Gastrocnemius medialis (tissue), 4 donors: ENCODE data around the gene UBE2L3. TPM values are rescaled to one million over a fixed set of nuclear protein-coding genes. Genes with fewer than 3 reads are reported as not detected.

Experiments
- ATAC-seq, 2 donors: fragments of 150-250 bp; one replicate each; pipeline ENCODE4 v1.9.1; 2016
- DNase-seq, 2 donors: peaks; one replicate each; pipeline ENCODE4 v3.0.0-alpha.2; 2019
- H3K27ac ChIP-seq, 4 donors: fragments of 200-600 bp; sonication (generic); 1 replicate in 1 of 4; 2 replicates in 3 of 4; pipeline ENCODE4 v1.5.1; 2016 to 2018; ENCODE audit warnings: mild to moderate bottlenecking in 2 of 4, moderate library complexity in 1 of 4
- H3K27me3 ChIP-seq, 3 donors: fragments of 200-600 bp; sonication (generic) in 2 of 3; 1 replicate in 1 of 3; 2 replicates in 2 of 3; pipeline versions ENCODE4 v1.5.1 to v1.6.0; 2016 to 2019; ENCODE audit warnings: mild to moderate bottlenecking in 1 of 3, moderate library complexity in 1 of 3
- H3K36me3 ChIP-seq, 2 donors: fragments of 200-600 bp; sonication (generic) in 1 of 2; one replicate each; pipeline ENCODE4 v1.5.1; 2017 to 2018
- H3K4me1 ChIP-seq, 2 donors: fragments of 200-600 bp; sonication (generic) in 1 of 2; one replicate each; pipeline ENCODE4 v1.5.1; 2016 to 2017; ENCODE audit warnings: mild to moderate bottlenecking in 2 of 2
- H3K4me3 ChIP-seq, 4 donors: fragments of 200-600 bp; sonication (generic) in 3 of 4; 1 replicate in 1 of 4; 2 replicates in 3 of 4; pipeline ENCODE4 v1.5.1; 2016 to 2019; ENCODE audit warnings: mild to moderate bottlenecking in 2 of 4
- H3K9me3 ChIP-seq, 3 donors: fragments of 200-600 bp; sonication (generic) in 2 of 3; 1 replicate in 1 of 3; 2 replicates in 2 of 3; pipeline ENCODE4 v1.5.1; 2016 to 2019
- POLR2A ChIP-seq, 2 donors: fragments of 450-650 bp; IDR thresholded peaks; one replicate each; pipeline ENCODE4 v1.6.1; 2017; ENCODE audit warnings: antibody characterized with exemption in 2 of 2, mild to moderate bottlenecking in 2 of 2, moderate library complexity in 2 of 2
- in situ Hi-C, 4 donors: fragments of 200-750 bp; cut with MboI; loops; one replicate each; pipeline versions ENCODE4 v1.15.0 to v1.8.0; 2017; ENCODE audit warnings: low sequenced_read_pairs in 4 of 4
- intact Hi-C: fragments of 100-400 bp; cut with DNase I; formaldehyde crosslinking; loops from one replicate; pipeline ENCODE4 v1.15.1; 2023; ENCODE audit warnings: low total_unique reads
- total RNA-seq, 4 donors: library from RNA; depleted of rRNA; stranded (reverse); fragments of >200 nt; gene quantifications; one replicate each; pipeline versions ENCODE4 v1.1.0 to v1.2.3, GENCODE V29; 2016
- TF ChIP-seq, protein P1 (sequence below), 5 experiments: fragments of 450-650 bp in 3 of 5; fragments of 200-600 bp in 2 of 5; sonication (generic) in 2 of 5; IDR thresholded peaks in 4 of 5; conservative IDR thresholded peaks in 1 of 5; 1 replicate in 4 of 5; 2 replicates in 1 of 5; pipeline ENCODE4 v1.5.1; 2016 to 2019; ENCODE audit warnings: antibody characterized with exemption in 5 of 5, mild to moderate bottlenecking in 3 of 5, moderate library complexity in 3 of 5

Gene UBE2L3
- total RNA-seq, 4 donors from 2014 or later = 61.5 to 88.7 (median 70.5) TPM

DNA sequence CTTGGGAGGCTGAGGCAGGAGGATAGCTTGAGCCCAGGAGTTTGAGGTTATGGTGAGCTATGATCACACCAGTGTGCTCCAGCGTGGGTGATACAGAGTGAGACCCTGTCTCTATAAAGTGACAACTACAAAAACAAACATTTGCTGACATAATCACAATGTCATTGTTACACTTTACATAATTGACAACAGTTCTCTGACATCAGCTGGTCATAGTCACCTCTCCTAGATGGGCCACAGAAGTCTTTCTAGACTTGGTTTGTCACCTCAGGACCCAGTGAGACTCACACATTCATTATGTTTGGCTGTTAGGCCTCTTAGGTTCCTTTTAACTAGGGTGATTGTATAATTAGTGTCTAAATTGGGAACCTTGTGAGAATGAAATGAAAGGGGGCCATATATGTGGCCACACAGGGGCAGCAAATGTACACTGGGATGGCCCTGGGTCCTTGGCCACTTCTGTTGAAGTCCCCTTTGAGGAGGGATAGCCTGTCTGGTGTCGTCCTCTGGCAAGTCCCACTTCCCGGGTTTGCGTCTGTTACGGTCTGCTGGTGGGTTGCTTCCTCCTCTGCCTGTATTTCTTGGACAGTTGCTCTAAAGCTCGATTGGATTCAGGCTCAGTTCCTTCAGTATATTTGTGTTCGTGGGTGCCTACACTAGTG is 92.5 kb downstream of the UBE2L3 start:
- in situ Hi-C loops = no loop called here
- no peak overlapping the region for H3K27ac ChIP-seq
- no peaks in the 10 kb centered on the region for H3K4me1 ChIP-seq
- H3K4me3 ChIP-seq = no peak overlapping the region
- H3K9me3 ChIP-seq = no peaks in the 10 kb centered on the region
- no peaks in the 10 kb centered on the region for H3K36me3 ChIP-seq
- no peak for ATAC-seq
- intact Hi-C loops = no loop called here
- TF ChIP-seq POLR2A (IDR thresholded peaks at IDR 0.05) = no peak
- TF ChIP-seq, protein P1, sequence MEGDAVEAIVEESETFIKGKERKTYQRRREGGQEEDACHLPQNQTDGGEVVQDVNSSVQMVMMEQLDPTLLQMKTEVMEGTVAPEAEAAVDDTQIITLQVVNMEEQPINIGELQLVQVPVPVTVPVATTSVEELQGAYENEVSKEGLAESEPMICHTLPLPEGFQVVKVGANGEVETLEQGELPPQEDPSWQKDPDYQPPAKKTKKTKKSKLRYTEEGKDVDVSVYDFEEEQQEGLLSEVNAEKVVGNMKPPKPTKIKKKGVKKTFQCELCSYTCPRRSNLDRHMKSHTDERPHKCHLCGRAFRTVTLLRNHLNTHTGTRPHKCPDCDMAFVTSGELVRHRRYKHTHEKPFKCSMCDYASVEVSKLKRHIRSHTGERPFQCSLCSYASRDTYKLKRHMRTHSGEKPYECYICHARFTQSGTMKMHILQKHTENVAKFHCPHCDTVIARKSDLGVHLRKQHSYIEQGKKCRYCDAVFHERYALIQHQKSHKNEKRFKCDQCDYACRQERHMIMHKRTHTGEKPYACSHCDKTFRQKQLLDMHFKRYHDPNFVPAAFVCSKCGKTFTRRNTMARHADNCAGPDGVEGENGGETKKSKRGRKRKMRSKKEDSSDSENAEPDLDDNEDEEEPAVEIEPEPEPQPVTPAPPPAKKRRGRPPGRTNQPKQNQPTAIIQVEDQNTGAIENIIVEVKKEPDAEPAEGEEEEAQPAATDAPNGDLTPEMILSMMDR (IDR thresholded peaks at IDR 0.05 in 4 of 5, conservative IDR thresholded peaks at IDR 0.05 in 1 of 5) = no peak
- peaks cover 13 to 16% (median 14%) of the 10 kb centered on the region in 3 donors for H3K27me3 ChIP-seq
- DNase-seq = no peak

- peaks cover 13 to 16% (median 14%) of the 10 kb centered on the region in 3 donors for H3K27me3 ChIP-seq
- intact Hi-C loops = no loop called here
- in situ Hi-C loops = no loop called here
These were observed 93.4 kb downstream of the UBE2L3 start for GRCh38 chr22:21660904-21661303.

DNA sequence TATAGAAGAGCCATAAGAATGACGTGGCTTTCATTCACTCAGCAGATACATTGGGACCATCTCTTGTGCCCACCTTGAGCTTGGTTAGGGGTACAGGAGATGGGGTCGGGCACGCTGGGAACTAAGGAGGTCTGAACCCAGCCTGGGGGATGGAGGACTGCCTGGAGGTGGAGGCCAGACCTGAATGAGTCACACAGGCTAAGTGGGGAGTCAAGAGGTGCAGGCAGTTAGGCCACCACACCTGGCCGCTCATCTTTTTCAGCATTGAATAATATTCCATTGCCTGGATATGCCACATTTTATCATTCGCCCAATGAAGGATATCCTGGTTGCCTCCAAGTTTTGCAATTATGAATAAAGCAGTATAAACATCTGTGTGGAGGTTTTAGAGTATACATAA is 94.5 kb downstream of the UBE2L3 start:
- intact Hi-C loops = no loop called here
- no peak for DNase-seq
- Histone ChIP-seq H3K36me3 (no peaks in the 10 kb centered on the region), H3K4me1 (peaks cover 0 to 10% of the 10 kb centered on the region in 2 donors), H3K27me3 (peaks cover 7 to 13% (median 8%) of the 10 kb centered on the region in 3 donors), H3K27ac (no peak overlapping the region), H3K4me3 (no peak overlapping the region), H3K9me3 (no peaks in the 10 kb centered on the region)
- in situ Hi-C loops = no loop called here
- no peak for ATAC-seq
- no peak for TF ChIP-seq POLR2A (IDR thresholded peaks at IDR 0.05)
- TF ChIP-seq, protein P1 (IDR thresholded peaks at IDR 0.05 in 4 of 5, conservative IDR thresholded peaks at IDR 0.05 in 1 of 5) = no peak

More at GRCh38 chr22:21660904-21661303, 93.4 kb downstream of the UBE2L3 start:
- ATAC-seq (no peak), DNase-seq (no peak)
- Histone ChIP-seq H3K27ac (no peak overlapping the region), H3K4me1 (peaks cover 0 to 5% of the 10 kb centered on the region in 2 donors), H3K9me3 (no peaks in the 10 kb centered on the region), H3K36me3 (no peaks in the 10 kb centered on the region), H3K4me3 (no peak overlapping the region)
- TF ChIP-seq, protein P1 (IDR thresholded peaks at IDR 0.05 in 4 of 5, conservative IDR thresholded peaks at IDR 0.05 in 1 of 5) = no peak
- TF ChIP-seq POLR2A (IDR thresholded peaks at IDR 0.05) = no peak

- DNase-seq (no peak), ATAC-seq (no peak)
- no peaks in the 10 kb centered on the region for H3K9me3 ChIP-seq
- no peaks in the 10 kb centered on the region for H3K36me3 ChIP-seq
- intact Hi-C loops (no loop called here), in situ Hi-C loops (no loop called here)
- H3K4me1 ChIP-seq = peaks cover 0 to 12% of the 10 kb centered on the region in 2 donors
- H3K4me3 ChIP-seq = no peak overlapping the region
- no peaks in the 10 kb centered on the region for H3K27me3 ChIP-seq
- no peak for TF ChIP-seq POLR2A (IDR thresholded peaks at IDR 0.05)
- TF ChIP-seq, protein P1 (IDR thresholded peaks at IDR 0.05 in 4 of 5, conservative IDR thresholded peaks at IDR 0.05 in 1 of 5) = no peak
- no peak overlapping the region for H3K27ac ChIP-seq
These were observed 96.2 kb downstream of the UBE2L3 start for GRCh38 chr22:21663738-21664137.
